Colonic mucosa (tissue), 4 donors: ENCODE measurements around the gene RBBP8NL. TPM values are rescaled to one million over a fixed set of nuclear protein-coding genes. Genes with fewer than 3 reads are reported as not detected.

ENCODE experiments used
- DNase-seq: peaks from one replicate; pipeline ENCODE4 v3.0.0-alpha.2; 2020
- H3K27ac ChIP-seq: fragments of 200-600 bp; one replicate; pipeline ENCODE4 v1.8.0; 2021
- H3K27me3 ChIP-seq: fragments of 200-600 bp; one replicate; pipeline ENCODE4 v1.8.0; 2021
- H3K36me3 ChIP-seq: fragments of 200-600 bp; one replicate; pipeline ENCODE4 v1.8.0; 2021
- H3K4me1 ChIP-seq: fragments of 200-600 bp; one replicate; pipeline ENCODE4 v1.8.0; 2021; ENCODE audit warnings: mild to moderate bottlenecking
- H3K4me3 ChIP-seq: fragments of 200-600 bp; one replicate; pipeline ENCODE4 v1.8.0; 2021
- H3K9ac ChIP-seq, 2 donors: one replicate each; pipeline ENCODE4 v1.7.0; 2013; ENCODE audit warnings: control low read depth in 2 of 2, low read depth in 2 of 2, low read length in 2 of 2
- H3K9me3 ChIP-seq: fragments of 200-600 bp; one replicate; pipeline ENCODE4 v1.8.0; 2021
- CTCF ChIP-seq: fragments of 200-600 bp; IDR thresholded peaks from one replicate; pipeline ENCODE4 v1.8.0; 2022; ENCODE audit warnings: antibody characterized with exemption, mild to moderate bottlenecking
- intact Hi-C: fragments of 100-400 bp; cut with DNase I; formaldehyde crosslinking; loops from one replicate; pipeline ENCODE4 v1.14.1; 2022
- total RNA-seq, 2 donors: library from RNA; stranded (reverse); fragmentation: NEBNext Ultra II Directional in 1 of 2; extraction: Animal tissue kit (Norgen Biotek cat#: 25700) in 1 of 2; gene quantifications; one replicate each; pipeline ENCODE4 v1.2.1, GENCODE V29; 2021
- donor health status: healthy.
- donor health status: DM: no; HTN: no; CAD: no.
- donor health status: DM: no; HTN: no; CAD: no.

Gene RBBP8NL
- total RNA-seq, 2 donors from 2014 or later, result 5.9 to 12.5 TPM

- H3K36me3 ChIP-seq, result no peaks in the 10 kb centered on the region
- H3K9me3 ChIP-seq, result no peaks in the 10 kb centered on the region
- H3K27me3 ChIP-seq, result no peaks in the 10 kb centered on the region
- no peak for DNase-seq
- H3K4me3 ChIP-seq, result no peak overlapping the region
- no peaks in the 10 kb centered on the region for H3K4me1 ChIP-seq
- H3K9ac ChIP-seq, result no peak overlapping the region
- no peak overlapping the region for H3K27ac ChIP-seq
- no peak for TF ChIP-seq CTCF
- intact Hi-C loops, result no loop called here
These were observed 30.7 kb downstream of the RBBP8NL start for GRCh38 chr20:62396367-62397239.

GRCh38 chr20:62395311-62396242 lies 31.8 kb downstream of the RBBP8NL start:
- Histone ChIP-seq H3K9ac (no peak overlapping the region), H3K4me3 (no peak overlapping the region), H3K27ac (no peak overlapping the region), H3K36me3 (no peaks in the 10 kb centered on the region), H3K27me3 (no peaks in the 10 kb centered on the region), H3K9me3 (no peaks in the 10 kb centered on the region), H3K4me1 (no peaks in the 10 kb centered on the region)
- TF ChIP-seq CTCF, result no peak
- no peak for DNase-seq
- intact Hi-C loops, result no loop called here

GRCh38 chr20:62394248-62395245 lies 32.8 kb downstream of the RBBP8NL start:
- no peak for DNase-seq
- H3K9ac ChIP-seq, result no peak overlapping the region
- H3K4me1 ChIP-seq, result no peaks in the 10 kb centered on the region
- intact Hi-C loops, result no loop called here
- H3K27ac ChIP-seq, result no peak overlapping the region
- no peaks in the 10 kb centered on the region for H3K27me3 ChIP-seq
- H3K4me3 ChIP-seq, result no peak overlapping the region
- H3K9me3 ChIP-seq, result no peaks in the 10 kb centered on the region
- H3K36me3 ChIP-seq, result no peaks in the 10 kb centered on the region
- no peak for TF ChIP-seq CTCF

- DNase-seq, result no peak
- H3K27me3 ChIP-seq, result no peaks in the 10 kb centered on the region
- intact Hi-C loops, result no loop called here
- no peak overlapping the region for H3K4me3 ChIP-seq
- TF ChIP-seq CTCF, result no peak
- H3K9me3 ChIP-seq, result no peaks in the 10 kb centered on the region
- no peaks in the 10 kb centered on the region for H3K4me1 ChIP-seq
- no peak overlapping the region for H3K9ac ChIP-seq
- no peaks in the 10 kb centered on the region for H3K36me3 ChIP-seq
- H3K27ac ChIP-seq, result no peak overlapping the region
These were observed 33.5 kb downstream of the RBBP8NL start for GRCh38 chr20:62393830-62394229.

GRCh38 chr20:62393335-62393665 lies 34.0 kb downstream of the RBBP8NL start:
- no peak overlapping the region for H3K27ac ChIP-seq
- H3K4me3 ChIP-seq, result no peak overlapping the region
- intact Hi-C loops, result no loop called here
- DNase-seq, result no peak
- TF ChIP-seq CTCF, result no peak
- H3K4me1 ChIP-seq, result peaks cover 1% of the 10 kb centered on the region
- H3K9me3 ChIP-seq, result no peaks in the 10 kb centered on the region
- no peaks in the 10 kb centered on the region for H3K36me3 ChIP-seq
- no peaks in the 10 kb centered on the region for H3K27me3 ChIP-seq
- H3K9ac ChIP-seq, result no peak overlapping the region
